PC-3 (cell line): Measurements from ENCODE around the gene FA2H.

ENCODE experiments used
- EZH2 ChIP-seq: fragments of 300-600 bp; sonication (generic); IDR thresholded peaks from one replicate; pipeline ENCODE4 v1.6.1; 2017; ENCODE audit warnings: antibody characterized with exemption, mild to moderate bottlenecking, low read length; ENCODE audit not compliant: unreplicated experiment
- TF ChIP-seq, protein P1 (sequence below): fragments of 300-600 bp; sonication (generic); conservative IDR thresholded peaks from 2 replicates; pipeline ENCODE4 v1.5.1; 2017; ENCODE audit warnings: antibody characterized with exemption, low read depth, mild to moderate bottlenecking, low read length

- TF ChIP-seq, protein P1, sequence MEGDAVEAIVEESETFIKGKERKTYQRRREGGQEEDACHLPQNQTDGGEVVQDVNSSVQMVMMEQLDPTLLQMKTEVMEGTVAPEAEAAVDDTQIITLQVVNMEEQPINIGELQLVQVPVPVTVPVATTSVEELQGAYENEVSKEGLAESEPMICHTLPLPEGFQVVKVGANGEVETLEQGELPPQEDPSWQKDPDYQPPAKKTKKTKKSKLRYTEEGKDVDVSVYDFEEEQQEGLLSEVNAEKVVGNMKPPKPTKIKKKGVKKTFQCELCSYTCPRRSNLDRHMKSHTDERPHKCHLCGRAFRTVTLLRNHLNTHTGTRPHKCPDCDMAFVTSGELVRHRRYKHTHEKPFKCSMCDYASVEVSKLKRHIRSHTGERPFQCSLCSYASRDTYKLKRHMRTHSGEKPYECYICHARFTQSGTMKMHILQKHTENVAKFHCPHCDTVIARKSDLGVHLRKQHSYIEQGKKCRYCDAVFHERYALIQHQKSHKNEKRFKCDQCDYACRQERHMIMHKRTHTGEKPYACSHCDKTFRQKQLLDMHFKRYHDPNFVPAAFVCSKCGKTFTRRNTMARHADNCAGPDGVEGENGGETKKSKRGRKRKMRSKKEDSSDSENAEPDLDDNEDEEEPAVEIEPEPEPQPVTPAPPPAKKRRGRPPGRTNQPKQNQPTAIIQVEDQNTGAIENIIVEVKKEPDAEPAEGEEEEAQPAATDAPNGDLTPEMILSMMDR, result no peak
- TF ChIP-seq EZH2, result no peak
Observed at GRCh38 chr16:74667255-74667700, 107.3 kb downstream of the FA2H start.
